HCT116 (cell line): ENCODE data around the gene CACNA1C. TPM values are rescaled to one million over a fixed set of nuclear protein-coding genes. Genes with fewer than 3 reads are reported as not detected.

Source experiments
- ATAC-seq: fragments of 200-7000 bp; cut with Tn5 transposase; 2 replicates; pipeline ENCODE4 v1.9.1; 2020; ENCODE audit warnings: mild to moderate bottlenecking, moderate library complexity
- BruUV-seq: library from RNA; stranded (reverse); fragments of 400-500 nt; replicated peaks from 2 replicates; lab custom pipeline; 2021; lab: Mats Ljungman, UMichigan
- CTCF ChIA-PET: fragments of 300-600 bp; sonication (Branson Sonifier 250); formaldehyde crosslinking; loops from one replicate; lab custom pipeline; 2021; ENCODE audit warnings: antibody characterized with exemption; lab: Charles Lee
- POLR2A ChIA-PET: fragments of 300-600, 350-600 bp; sonication (Branson Sonifier 250); formaldehyde crosslinking; loops from one replicate; lab custom pipeline; 2021; ENCODE audit warnings: antibody characterized with exemption; lab: Charles Lee
- RAD21 ChIA-PET, 2 experiments: fragments of 300-600 bp; sonication (Branson Sonifier 250); formaldehyde crosslinking; loops; one replicate each; lab custom pipeline; 2023; ENCODE audit warnings: low total read pairs in 2 of 2; ENCODE audit not compliant: uncharacterized antibody in 2 of 2, unreplicated experiment in 2 of 2, low non-redundant PET in 1 of 2; lab: Charles Lee
- DNase-seq: peaks from one replicate; pipeline ENCODE4 v3.0.0-alpha.2; 2010; ENCODE audit warnings: low read depth, low spot score
- H2AFZ ChIP-seq: fragments of 200-600 bp; shearing (Covaris generic), sonication (generic); 2 replicates; pipeline ENCODE4 v1.6.1; 2017; ENCODE audit warnings: low read depth, mixed run types, mixed read lengths, antibody characterized with exemption, low read length; ENCODE audit not compliant: poor library complexity, severe bottlenecking
- H3K27ac ChIP-seq: 2 replicates; pipeline ENCODE4 v1.5.1; 2012; ENCODE audit warnings: low read depth, low read length
- H3K27me3 ChIP-seq: fragments of 200-600 bp; sonication (generic); 2 replicates; pipeline ENCODE4 v1.6.1; 2016; ENCODE audit warnings: mixed run types, low read length, mixed read lengths; ENCODE audit not compliant: insufficient read depth
- H3K36me3 ChIP-seq, 2 experiments: fragments of 200-500 bp in 1 of 2; fragments of 200-600 bp in 1 of 2; sonication (Bioruptor generic) in 1 of 2; sonication (generic) in 1 of 2; 2 replicates each; pipeline versions ENCODE4 v1.5.1 to v1.6.1; 2014 to 2016; ENCODE audit warnings: low read length in 2 of 2, inconsistent platforms in 1 of 2, mixed read lengths in 1 of 2, mixed run types in 1 of 2; ENCODE audit not compliant: insufficient read depth in 2 of 2, control insufficient read depth in 1 of 2
- H3K4me1 ChIP-seq, 2 experiments: fragments of 200-600 bp in 1 of 2; sonication (generic) in 1 of 2; 2 replicates each; pipeline versions ENCODE4 v1.5.1 to v1.6.1; 2012 to 2017; ENCODE audit warnings: low read length in 2 of 2, inconsistent platforms in 1 of 2, mild to moderate bottlenecking in 1 of 2, mixed read lengths in 1 of 2, mixed run types in 1 of 2, moderate library complexity in 1 of 2; ENCODE audit not compliant: insufficient read depth in 2 of 2, control insufficient read depth in 1 of 2
- H3K4me2 ChIP-seq: fragments of 200-600 bp; sonication (generic); 2 replicates; pipeline ENCODE4 v1.6.1; 2017; ENCODE audit warnings: mixed run types, low read length, mixed read lengths
- H3K4me3 ChIP-seq, 2 experiments: fragments of 200-600 bp in 1 of 2; sonication (generic) in 1 of 2; replicated peaks in 1 of 2; 2 replicates each; pipeline ENCODE4 v1.5.1; 2011 to 2016; ENCODE audit warnings: low read length in 2 of 2, control low read depth in 1 of 2, low read depth in 1 of 2, mild to moderate bottlenecking in 1 of 2, mixed read lengths in 1 of 2, mixed run types in 1 of 2
- H3K79me2 ChIP-seq: fragments of 200-600 bp; sonication (generic); 2 replicates; pipeline ENCODE4 v1.6.1; 2017; ENCODE audit warnings: mild to moderate bottlenecking, mixed run types, low read length, moderate library complexity, mixed read lengths; ENCODE audit not compliant: insufficient read depth
- H3K9ac ChIP-seq: fragments of 200-600 bp; sonication (generic); 2 replicates; pipeline ENCODE4 v1.6.1; 2016; ENCODE audit warnings: low read length, mixed read lengths
- H3K9me2 ChIP-seq: fragments of 200-600 bp; sonication (generic), shearing (Covaris generic); 2 replicates; pipeline ENCODE4 v1.6.1; 2017; ENCODE audit warnings: mixed run types, mild to moderate bottlenecking, moderate library complexity; ENCODE audit not compliant: insufficient read depth
- H3K9me3 ChIP-seq, 2 experiments: fragments of 200-500 bp in 1 of 2; fragments of 200-600 bp in 1 of 2; sonication (Bioruptor generic) in 1 of 2; sonication (generic) in 1 of 2; 2 replicates each; pipeline ENCODE4 v1.6.1; 2014 to 2017; ENCODE audit warnings: low read length in 2 of 2, mixed read lengths in 2 of 2, inconsistent platforms in 1 of 2, low read depth in 1 of 2, mild to moderate bottlenecking in 1 of 2, mixed run types in 1 of 2, moderate library complexity in 1 of 2; ENCODE audit not compliant: control insufficient read depth in 1 of 2, insufficient read depth in 1 of 2
- H4K20me1 ChIP-seq: fragments of 200-600 bp; sonication (generic), shearing (Covaris generic); 2 replicates; pipeline ENCODE4 v1.6.1; 2017; ENCODE audit warnings: mixed run types, mild to moderate bottlenecking, moderate library complexity; ENCODE audit not compliant: insufficient read depth
- CBX3 ChIP-seq: IDR thresholded peaks from 2 replicates; pipeline ENCODE4 v1.6.1; 2012; ENCODE audit warnings: low read depth
- CEBPB ChIP-seq: IDR thresholded peaks from 2 replicates; pipeline ENCODE4 v1.6.1; 2012; ENCODE audit warnings: low read depth
- EGR1 ChIP-seq: IDR thresholded peaks from 2 replicates; pipeline ENCODE4 v1.6.1; 2012; ENCODE audit warnings: low read depth
- ELF1 ChIP-seq: IDR thresholded peaks from 2 replicates; pipeline ENCODE4 v1.6.1; 2012; ENCODE audit warnings: low read depth, borderline replicate concordance
- EZH2 ChIP-seq: fragments of 200-600 bp; sonication (generic); IDR thresholded peaks from 2 replicates; pipeline ENCODE4 v1.6.1; 2017; ENCODE audit warnings: antibody characterized with exemption, mixed run types
- EZH2phosphoT487 ChIP-seq: fragments of 200-600 bp; IDR thresholded peaks from 2 replicates; pipeline ENCODE4 v1.6.1; 2018; ENCODE audit warnings: antibody characterized with exemption, borderline replicate concordance
- JUND ChIP-seq: IDR thresholded peaks from 2 replicates; pipeline ENCODE4 v1.6.1; 2012
- POLR2A ChIP-seq: IDR thresholded peaks from 2 replicates; pipeline ENCODE4 v1.7.0; 2011; ENCODE audit warnings: borderline replicate concordance; ENCODE audit not compliant: insufficient read depth, insufficient read length; ENCODE audit errors: extremely low read depth
- REST ChIP-seq: IDR thresholded peaks from 2 replicates; pipeline ENCODE4 v1.6.1; 2012; ENCODE audit warnings: low read depth
- SP1 ChIP-seq: IDR thresholded peaks from 2 replicates; pipeline ENCODE4 v1.6.1; 2012; ENCODE audit warnings: low read depth
- SRF ChIP-seq: IDR thresholded peaks from 2 replicates; pipeline ENCODE4 v1.6.1; 2012; ENCODE audit warnings: low read depth
- TCF7L2 ChIP-seq: IDR thresholded peaks from 2 replicates; pipeline ENCODE4 v1.7.0; 2011; ENCODE audit warnings: borderline replicate concordance, inconsistent platforms; ENCODE audit not compliant: insufficient read depth, insufficient read length; ENCODE audit errors: extremely low read depth
- YY1 ChIP-seq: IDR thresholded peaks from 2 replicates; pipeline ENCODE4 v1.6.1; 2011; ENCODE audit warnings: low read length, low read depth, moderate library complexity, mild to moderate bottlenecking; ENCODE audit not compliant: insufficient replicate concordance; ENCODE audit errors: extremely low read depth
- ZBTB33 ChIP-seq: IDR thresholded peaks from 2 replicates; pipeline ENCODE4 v1.6.1; 2011; ENCODE audit warnings: mild to moderate bottlenecking, low read length, moderate library complexity; ENCODE audit not compliant: insufficient replicate concordance; ENCODE audit errors: extremely low read depth
- ZNF274 ChIP-seq: fragments of 200-500 bp; sonication (Bioruptor generic); IDR thresholded peaks from 2 replicates; pipeline ENCODE4 v1.6.1; 2014; ENCODE audit warnings: mild to moderate bottlenecking, low read depth, low read length, inconsistent platforms
- intact Hi-C: fragments of 100-400 bp; cut with micrococcal nuclease; formaldehyde crosslinking; loops from 2 replicates; pipeline ENCODE4 v1.10.0; 2022
- total RNA-seq: library from RNA; stranded (reverse); gene quantifications from one replicate; pipeline ENCODE4 v1.2.1, GENCODE V29; 2021; ENCODE audit not compliant: unreplicated experiment
- TF ChIP-seq, protein P1 (sequence below), 3 experiments: fragments of 200-600 bp in 1 of 3; sonication (generic) in 1 of 3; IDR thresholded peaks in 2 of 3; conservative IDR thresholded peaks in 1 of 3; 2 replicates each; pipeline ENCODE4 v1.5.1; 2012 to 2017; ENCODE audit warnings: low read depth in 2 of 3, low read length in 2 of 3, antibody characterized with exemption in 1 of 3, borderline replicate concordance in 1 of 3, control low read depth in 1 of 3, mild to moderate bottlenecking in 1 of 3, mixed read lengths in 1 of 3, mixed run types in 1 of 3, moderate library complexity in 1 of 3; ENCODE audit not compliant: insufficient read depth in 1 of 3

The CACNA1C gene
- total RNA-seq, 1 experiment from 2014 or later = 0.05 TPM

DNA sequence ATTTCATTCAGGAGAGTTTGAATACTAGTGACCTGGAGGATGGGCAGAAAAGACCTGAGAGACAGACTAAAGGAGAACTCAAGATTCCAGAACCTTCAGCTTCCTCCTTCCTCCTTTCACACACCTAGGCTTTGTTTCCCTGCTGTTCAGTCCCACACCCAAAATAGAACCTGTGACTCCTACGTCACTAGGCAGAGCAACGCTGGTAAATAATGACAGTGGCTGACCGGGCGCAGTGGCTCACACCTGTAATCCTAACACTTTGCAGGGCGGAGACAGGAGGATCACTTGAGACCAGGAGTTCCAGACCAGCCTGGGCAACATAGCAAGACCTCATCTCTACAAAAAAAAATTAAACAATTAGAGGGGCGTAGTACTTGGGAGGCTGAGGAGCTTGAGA is 575.6 kb downstream of the CACNA1C start:
- Histone ChIP-seq H4K20me1 (no peaks in the 10 kb centered on the region), H3K27ac (no peak overlapping the region), H3K79me2 (no peaks in the 10 kb centered on the region), H3K9ac (no peak overlapping the region), H3K9me3 (no peaks in the 10 kb centered on the region), H3K4me3 (no peak overlapping the region), H3K9me2 (no peaks in the 10 kb centered on the region), H3K4me1 (peaks cover 0 to 8% of the 10 kb centered on the region in 2 experiments; a peak in 2 of 4 replicates), H2AFZ (no peak overlapping the region), H3K27me3 (peaks cover 12% of the 10 kb centered on the region; the same call in 1 of the 2 replicates), H3K36me3 (no peaks in the 10 kb centered on the region), H3K4me2 (no peak overlapping the region)
- TF ChIP-seq EZH2 (no peak), SRF (no peak), CEBPB (no peak), YY1 (no peak), EZH2phosphoT487 (no peak), ZBTB33 (no peak), ZNF274 (no peak), TCF7L2 (no peak), JUND (no peak), EGR1 (no peak), SP1 (no peak), CBX3 (no peak), REST (no peak), ELF1 (no peak), POLR2A (no peak)
- TF ChIP-seq, protein P1, sequence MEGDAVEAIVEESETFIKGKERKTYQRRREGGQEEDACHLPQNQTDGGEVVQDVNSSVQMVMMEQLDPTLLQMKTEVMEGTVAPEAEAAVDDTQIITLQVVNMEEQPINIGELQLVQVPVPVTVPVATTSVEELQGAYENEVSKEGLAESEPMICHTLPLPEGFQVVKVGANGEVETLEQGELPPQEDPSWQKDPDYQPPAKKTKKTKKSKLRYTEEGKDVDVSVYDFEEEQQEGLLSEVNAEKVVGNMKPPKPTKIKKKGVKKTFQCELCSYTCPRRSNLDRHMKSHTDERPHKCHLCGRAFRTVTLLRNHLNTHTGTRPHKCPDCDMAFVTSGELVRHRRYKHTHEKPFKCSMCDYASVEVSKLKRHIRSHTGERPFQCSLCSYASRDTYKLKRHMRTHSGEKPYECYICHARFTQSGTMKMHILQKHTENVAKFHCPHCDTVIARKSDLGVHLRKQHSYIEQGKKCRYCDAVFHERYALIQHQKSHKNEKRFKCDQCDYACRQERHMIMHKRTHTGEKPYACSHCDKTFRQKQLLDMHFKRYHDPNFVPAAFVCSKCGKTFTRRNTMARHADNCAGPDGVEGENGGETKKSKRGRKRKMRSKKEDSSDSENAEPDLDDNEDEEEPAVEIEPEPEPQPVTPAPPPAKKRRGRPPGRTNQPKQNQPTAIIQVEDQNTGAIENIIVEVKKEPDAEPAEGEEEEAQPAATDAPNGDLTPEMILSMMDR (IDR thresholded peaks at IDR 0.05 in 2 of 3, conservative IDR thresholded peaks at IDR 0.05 in 1 of 3; ENCODE audit: borderline replicate concordance in 1 of 3, insufficient read depth in 1 of 3, low read depth in 2 of 3, low read length in 2 of 3) = no peak
- CTCF ChIA-PET = interaction anchor here (1.4 kb wide), 1 partner anchor 13 kb away, joined by 4 read pairs; no protein-coding TSS in a partner anchor
- intact Hi-C loops = no loop called here
- RAD21 ChIA-PET = no interaction called here
- DNase-seq (no peak), ATAC-seq (no peak)
- POLR2A ChIA-PET = no interaction called here
- BruUV-seq = no TSS peak
